GM18870 (cell line): ENCODE results near the gene N4BP2L2.

ENCODE experiments used
- ATAC-seq: cut with Tn5 transposase; IDR thresholded peaks from one replicate; pipeline ENCODE4 v1.9.1; 2021; ENCODE audit warnings: moderate library complexity; ENCODE audit not compliant: unreplicated experiment

Gene N4BP2L2

DNA sequence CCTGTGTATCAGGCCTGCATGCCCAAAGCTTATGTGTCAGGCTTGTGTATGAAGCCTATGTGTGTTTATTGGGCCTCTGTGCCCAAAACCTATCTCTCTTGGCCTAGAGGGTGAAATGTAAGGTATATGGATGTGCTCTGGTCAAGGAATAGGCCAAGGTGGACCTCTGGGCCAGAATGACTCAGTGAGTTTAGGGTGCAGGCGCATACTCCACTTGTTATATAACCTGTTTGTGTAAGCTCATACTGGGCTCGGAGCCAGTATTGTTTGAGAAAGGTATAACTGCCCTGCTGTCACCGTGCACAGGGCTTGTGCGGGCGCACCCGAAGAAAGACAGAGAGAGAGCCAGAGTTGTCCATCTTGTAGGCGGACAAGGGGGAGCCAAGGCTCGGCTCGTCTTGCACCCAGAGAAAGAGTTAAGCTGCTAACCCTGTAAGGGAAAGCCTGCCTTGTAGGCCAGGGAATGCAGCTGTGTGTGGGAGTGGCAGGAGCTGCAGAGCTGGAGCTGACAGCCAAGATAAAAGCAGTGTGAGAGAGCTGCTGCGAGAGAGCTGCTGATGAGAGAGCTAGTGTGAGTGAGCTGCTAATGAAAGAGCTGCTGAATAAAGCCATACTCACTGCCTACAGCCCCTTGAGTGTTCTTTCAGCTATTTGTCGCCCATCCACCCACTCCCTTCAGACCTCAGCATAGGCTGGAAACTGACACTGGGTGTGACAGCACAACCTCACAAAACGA is 67.2 kb downstream of the N4BP2L2 start:
- no peak for ATAC-seq

GRCh38 chr13:32468502-32469142 is 70.0 kb downstream of the N4BP2L2 start:
- no peak for ATAC-seq

- ATAC-seq: no peak
Observed at GRCh38 chr13:32456591-32456990, 82.0 kb downstream of the N4BP2L2 start.

- ATAC-seq: no peak
Observed at GRCh38 chr13:32455594-32455903, 83.0 kb downstream of the N4BP2L2 start.

- ATAC-seq: no peak
Observed at GRCh38 chr13:32454886-32455593, 83.6 kb downstream of the N4BP2L2 start.

- ATAC-seq: no peak
Observed at GRCh38 chr13:32453981-32454380, 84.6 kb downstream of the N4BP2L2 start.

DNA sequence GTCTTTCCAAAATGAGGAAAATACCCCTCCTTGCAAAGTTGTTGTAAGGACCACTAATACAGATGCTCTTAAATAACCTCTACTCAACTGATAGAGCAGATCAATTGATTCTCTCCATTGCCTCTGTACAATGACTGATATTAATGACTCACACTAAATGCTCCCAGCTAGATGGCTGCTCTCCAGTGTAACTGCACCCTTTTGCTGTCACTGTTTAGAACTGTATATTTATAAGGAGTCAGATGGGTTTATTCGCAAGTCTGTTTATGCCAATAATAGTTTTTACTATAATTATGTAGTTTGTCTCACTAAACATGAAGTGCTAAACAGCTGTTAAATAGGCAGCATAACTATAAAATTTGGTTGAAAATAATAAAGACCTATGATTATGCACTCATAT is 89.6 kb downstream of the N4BP2L2 start:
- ATAC-seq: no peak

GRCh38 chr13:32447894-32448623 is 90.5 kb downstream of the N4BP2L2 start:
- ATAC-seq: no peak

DNA sequence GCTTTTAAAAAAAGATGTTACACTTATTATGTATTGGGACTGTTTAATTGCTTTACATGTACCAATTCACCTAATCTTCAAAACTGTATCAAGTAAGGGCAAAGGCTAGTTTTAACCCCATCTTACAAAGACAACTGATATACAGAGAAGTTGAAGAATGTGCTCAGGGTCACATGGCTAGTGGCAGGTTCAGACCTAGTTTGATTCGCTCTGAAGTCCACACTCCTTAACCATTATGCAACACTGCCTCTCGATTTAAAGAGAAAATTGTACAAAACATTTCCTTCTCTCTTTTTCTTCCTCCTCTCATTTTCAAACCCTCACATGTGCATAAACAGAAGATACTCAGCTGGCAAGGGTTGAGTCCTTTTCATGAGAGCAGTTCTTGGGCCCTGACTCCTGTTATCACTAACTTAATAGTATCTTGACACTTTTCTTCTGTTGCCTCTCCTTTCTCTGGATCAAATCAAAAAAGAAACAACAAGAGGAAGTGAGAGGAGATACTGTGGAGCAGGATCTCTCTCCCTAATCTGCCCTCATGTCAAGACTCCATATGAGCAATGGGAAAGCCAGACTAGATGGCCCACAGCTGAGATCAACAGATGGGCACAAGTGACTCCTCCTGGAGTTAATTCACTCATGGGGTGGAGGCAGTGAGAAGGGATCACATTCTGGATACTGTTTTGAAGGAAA is 91.7 kb downstream of the N4BP2L2 start:
- no peak for ATAC-seq

GRCh38 chr13:32446220-32446619 is 92.4 kb downstream of the N4BP2L2 start:
- ATAC-seq: no peak

DNA sequence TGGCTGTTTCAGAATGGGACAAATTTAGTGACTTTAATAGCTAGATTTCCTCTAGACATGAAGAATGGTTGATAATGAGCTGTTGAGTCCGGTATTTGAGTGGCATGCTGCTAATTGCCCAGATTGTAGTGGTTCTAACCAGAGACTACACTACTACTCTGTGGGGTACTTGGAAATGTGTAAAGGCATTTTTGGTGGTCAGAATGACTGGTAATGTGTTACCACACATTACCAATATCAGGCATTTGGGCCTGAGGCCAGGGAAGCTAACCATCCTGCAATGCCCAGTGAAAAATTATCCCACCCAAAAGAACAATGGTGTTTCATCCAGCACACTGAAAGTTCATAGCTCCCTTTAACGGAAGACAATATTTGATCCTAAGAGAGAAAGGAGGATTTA is 93.1 kb downstream of the N4BP2L2 start:
- ATAC-seq: no peak

- no peak for ATAC-seq
Observed at GRCh38 chr13:32443111-32443510, 95.5 kb downstream of the N4BP2L2 start.

- no peak for ATAC-seq
Observed at GRCh38 chr13:32438871-32439270, 99.7 kb downstream of the N4BP2L2 start.

GRCh38 chr13:32432856-32433255 is 105.7 kb downstream of the N4BP2L2 start:
- no peak for ATAC-seq

GRCh38 chr13:32431361-32431760 is 107.2 kb downstream of the N4BP2L2 start:
- no peak for ATAC-seq

DNA sequence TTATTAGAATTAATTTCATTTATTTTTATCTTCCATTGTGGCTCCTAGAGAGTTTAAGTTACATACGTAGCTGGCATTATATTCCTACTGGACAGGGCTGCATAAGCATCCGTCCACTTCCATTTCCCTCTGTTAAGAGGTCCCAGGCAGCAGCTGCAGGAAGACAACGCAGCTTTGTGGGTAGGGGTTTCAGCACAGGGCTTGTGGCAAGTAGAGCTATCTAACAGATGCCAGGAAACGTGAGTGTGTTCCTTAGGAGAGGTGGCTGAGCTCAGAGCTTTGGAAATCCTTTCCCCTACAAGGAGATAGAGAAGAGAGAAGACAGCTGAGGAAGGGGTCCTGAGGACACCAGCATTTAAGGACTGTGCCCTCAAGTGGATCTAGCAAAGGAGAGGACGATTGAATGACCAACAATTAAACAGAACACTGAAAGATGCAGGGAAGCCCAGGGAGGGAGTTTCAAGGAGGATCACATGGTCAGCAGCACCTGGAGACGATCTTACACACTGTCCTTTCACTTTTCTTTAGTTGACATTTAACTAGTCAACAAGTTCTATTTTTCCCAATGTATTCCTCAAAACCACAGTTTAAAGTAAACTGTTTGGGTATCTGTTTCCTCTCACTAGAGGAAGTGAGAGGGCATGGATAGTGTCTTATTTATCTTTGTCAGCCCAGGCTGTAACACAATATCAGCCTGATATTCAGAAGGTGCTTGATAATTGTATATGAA is 108.4 kb downstream of the N4BP2L2 start:
- ATAC-seq: no peak

- ATAC-seq: no peak
Observed at GRCh38 chr13:32429433-32429909, 109.1 kb downstream of the N4BP2L2 start.

GRCh38 chr13:32428581-32429432 is 109.8 kb downstream of the N4BP2L2 start:
- no peak for ATAC-seq
